DMS79 (cell line): Measurements from ENCODE around the gene AIRE.
"Not testable (repeated sequence)": the region's sequence is repeated elsewhere in the genome, so short reads cannot be mapped to it uniquely, and the experiment has no call there.

Source experiments
- DNase-seq: peaks from one replicate; lab custom pipeline; 2025; lab: John Stamatoyannopoulos, UW

Gene AIRE

DNA sequence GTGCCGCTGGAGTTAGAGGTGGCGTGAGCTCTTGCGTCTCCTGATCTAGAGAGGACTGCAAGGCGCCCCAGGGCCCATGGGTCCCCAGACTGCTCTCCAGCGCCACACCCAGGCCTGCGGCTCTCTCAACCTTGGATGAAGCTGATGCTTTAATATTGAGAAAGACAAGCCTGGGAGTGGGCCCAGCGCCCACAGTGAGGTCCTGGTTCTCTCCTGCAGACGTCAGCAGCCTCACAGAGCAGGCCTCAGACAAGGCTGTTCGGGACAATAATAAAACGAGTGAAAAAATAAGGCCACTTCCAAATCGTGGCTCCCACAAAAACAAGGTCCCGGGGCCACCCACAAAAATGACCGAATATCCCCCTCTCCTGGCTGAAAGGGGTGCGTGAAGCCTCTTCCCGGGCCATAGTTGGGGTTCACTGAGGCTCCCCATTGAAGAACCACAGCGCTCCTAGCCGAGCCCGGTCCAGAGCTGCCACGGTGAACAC is 18.0 kb upstream of the AIRE start:
- DNase-seq = no peak

DNA sequence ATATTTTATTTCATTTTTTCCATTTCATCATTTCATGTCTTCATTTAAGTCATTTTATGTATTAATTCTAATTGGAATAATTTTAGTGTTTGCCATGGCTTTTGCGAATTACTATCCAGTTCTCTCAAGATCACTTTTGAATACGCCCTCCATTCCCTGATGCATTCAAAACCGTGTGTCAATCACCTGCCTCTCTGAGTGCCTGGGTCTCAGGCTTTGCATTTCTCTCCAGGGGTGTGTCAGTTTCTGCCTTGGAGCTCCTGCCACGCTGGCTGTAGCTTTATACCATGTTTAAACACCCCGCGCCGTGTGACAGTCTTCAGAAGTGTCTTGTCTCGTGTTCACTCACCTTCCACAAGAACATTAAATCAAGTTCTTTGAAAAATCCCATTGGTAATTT is 16.6 kb upstream of the AIRE start:
- no peak for DNase-seq

GRCh38 chr21:44271558-44272283 is 14.0 kb upstream of the AIRE start:
- DNase-seq = no peak

- DNase-seq = no peak
These were observed 13.3 kb upstream of the AIRE start for GRCh38 chr21:44272284-44272858.

DNA sequence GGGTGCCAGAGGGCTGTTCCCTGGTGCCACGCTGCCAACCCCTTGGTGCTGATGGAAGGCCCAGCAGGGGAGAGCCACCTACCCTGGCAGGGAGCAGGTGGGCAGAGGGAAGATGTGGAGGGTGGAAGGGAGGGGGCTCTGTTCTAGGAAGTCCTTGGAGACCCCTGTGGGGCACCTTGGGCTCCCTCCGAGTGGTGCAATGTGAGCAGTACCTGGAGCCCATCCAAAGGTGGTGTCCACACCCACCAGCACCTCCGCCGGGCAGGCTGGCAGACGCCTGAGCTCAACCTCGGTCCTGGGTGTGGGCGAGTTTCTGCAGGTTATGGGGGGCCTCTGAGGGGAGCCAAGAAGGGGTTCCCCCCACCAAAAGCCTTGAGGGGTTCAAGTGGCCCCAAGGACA is 12.6 kb upstream of the AIRE start:
- DNase-seq = no peak

DNA sequence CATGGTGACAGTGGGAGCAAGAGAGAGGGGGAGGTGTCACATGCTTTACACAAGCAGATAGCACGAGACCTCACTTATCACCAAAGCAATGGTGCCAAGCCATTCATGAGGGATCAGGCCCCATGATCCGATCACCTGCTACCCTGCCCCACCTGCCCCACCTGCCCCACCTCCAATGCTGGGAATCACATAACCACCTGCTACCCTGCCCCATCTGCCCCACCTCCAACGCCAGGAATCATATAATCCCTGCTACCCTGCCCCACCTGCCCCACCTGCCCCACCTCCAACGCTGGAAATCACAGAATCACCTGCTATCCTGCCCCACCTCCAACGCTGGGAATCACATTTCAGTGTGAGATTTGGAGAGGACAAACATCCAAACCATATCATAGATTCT is 10.6 kb upstream of the AIRE start:
- DNase-seq = no peak

- DNase-seq = no peak
These were observed 6.1 kb upstream of the AIRE start for GRCh38 chr21:44279354-44280260.

GRCh38 chr21:44281801-44282200 is 3.9 kb upstream of the AIRE start:
- no peak for DNase-seq

- no peak for DNase-seq
These were observed 3.3 kb upstream of the AIRE start for GRCh38 chr21:44282370-44282769.

DNA sequence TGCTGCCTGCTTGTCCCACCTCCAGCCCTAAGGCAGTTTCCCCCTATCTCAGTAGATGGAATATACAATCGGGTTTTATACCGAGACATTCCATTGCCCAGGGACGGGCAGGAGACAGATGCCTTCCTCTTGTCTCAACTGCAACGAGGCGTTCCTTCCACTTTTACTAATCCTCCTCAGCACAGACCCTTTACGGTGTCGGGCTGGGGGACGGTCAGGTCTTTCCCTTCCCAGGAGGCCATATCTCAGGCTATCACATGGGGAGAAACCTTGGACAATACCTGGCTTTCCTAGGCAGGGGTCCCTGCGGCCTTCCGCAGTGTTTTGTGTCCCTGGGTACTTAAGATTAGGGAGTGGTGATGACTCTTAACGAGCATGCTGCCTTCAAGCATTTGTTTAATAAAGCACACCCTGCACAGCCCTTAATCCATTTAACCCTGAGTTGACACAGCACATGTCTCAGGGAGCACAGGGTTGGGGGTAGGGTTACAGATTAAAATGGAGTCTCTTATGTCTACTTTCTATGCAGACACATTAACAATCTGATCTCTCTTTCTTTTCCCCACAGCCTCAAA is 2.4 kb upstream of the AIRE start:
- not testable (repeated sequence) for DNase-seq

- DNase-seq = no peak
These were observed 1.7 kb upstream of the AIRE start for GRCh38 chr21:44283948-44284347.

GRCh38 chr21:44286086-44286715 is 525 bp downstream of the AIRE start:
- no peak for DNase-seq

DNA sequence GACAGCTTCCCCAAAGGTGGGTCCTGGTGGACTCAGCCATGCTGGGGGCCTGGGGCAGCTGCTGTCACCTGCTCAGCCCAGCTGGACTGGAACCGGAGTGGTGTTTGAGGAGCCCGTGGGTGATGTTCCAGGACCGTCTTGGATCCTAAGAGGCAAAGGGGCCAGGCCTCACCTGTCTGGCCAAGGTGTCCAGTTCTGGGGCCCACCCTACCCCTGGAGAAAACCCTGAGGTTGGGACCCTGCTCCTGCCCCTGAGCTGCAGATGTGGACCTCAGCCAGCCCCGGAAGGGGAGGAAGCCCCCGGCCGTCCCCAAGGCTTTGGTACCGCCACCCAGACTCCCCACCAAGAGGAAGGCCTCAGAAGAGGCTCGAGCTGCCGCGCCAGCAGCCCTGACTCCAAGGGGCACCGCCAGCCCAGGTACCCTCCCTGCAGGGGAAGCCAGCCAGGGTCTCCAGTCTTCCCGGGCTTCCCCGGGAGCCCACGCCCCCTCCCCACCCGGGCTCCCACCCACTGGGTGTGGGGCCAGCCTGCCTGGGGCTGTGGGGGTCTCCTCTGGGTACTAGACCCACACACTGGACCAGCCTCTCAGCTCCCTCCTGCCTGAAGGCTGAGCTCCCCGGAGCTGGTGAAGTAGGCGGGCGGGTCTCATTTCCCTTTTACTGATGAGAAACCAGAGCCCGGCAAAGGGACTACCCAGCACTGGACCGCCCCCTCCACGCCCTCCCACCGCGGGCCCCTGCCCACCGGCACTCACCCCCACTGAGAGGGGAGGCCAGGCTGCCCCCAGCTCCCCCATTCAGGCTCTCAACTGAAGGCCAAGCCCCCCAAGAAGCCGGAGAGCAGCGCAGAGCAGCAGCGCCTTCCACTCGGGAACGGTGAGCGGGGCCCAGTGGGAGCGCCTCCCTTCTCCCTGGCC is 1.3 kb downstream of the AIRE start:
- DNase-seq = no peak

- no peak for DNase-seq
These were observed 2.8 kb downstream of the AIRE start for GRCh38 chr21:44288251-44289110.

DNA sequence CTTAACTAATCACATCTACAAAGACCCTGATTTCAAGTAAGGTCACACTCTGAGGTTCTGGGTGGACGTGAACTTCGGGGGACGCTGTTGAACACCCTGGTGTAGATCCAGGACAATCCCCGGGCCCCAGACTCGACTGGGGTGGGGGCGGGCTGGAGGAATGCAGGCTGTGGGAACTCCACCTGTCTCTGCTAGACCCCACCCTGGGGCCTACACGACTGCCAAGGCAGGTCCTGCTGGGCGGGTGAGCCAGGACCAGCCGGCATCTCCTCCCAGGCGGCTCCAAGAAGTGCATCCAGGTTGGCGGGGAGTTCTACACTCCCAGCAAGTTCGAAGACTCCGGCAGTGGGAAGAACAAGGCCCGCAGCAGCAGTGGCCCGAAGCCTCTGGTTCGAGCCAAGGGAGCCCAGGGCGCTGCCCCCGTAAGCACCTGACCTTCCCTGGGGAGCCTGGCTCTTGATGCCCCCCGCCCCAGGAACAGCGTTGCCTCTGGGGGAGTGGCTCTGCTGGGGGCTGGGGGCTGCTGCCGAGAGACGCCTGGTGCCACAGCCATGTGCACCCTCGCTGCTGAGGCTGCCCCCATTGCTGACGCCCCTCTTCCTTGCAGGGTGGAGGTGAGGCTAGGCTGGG is 3.8 kb downstream of the AIRE start:
- DNase-seq = no peak

- DNase-seq = no peak
These were observed 4.8 kb downstream of the AIRE start for GRCh38 chr21:44290327-44291077.

DNA sequence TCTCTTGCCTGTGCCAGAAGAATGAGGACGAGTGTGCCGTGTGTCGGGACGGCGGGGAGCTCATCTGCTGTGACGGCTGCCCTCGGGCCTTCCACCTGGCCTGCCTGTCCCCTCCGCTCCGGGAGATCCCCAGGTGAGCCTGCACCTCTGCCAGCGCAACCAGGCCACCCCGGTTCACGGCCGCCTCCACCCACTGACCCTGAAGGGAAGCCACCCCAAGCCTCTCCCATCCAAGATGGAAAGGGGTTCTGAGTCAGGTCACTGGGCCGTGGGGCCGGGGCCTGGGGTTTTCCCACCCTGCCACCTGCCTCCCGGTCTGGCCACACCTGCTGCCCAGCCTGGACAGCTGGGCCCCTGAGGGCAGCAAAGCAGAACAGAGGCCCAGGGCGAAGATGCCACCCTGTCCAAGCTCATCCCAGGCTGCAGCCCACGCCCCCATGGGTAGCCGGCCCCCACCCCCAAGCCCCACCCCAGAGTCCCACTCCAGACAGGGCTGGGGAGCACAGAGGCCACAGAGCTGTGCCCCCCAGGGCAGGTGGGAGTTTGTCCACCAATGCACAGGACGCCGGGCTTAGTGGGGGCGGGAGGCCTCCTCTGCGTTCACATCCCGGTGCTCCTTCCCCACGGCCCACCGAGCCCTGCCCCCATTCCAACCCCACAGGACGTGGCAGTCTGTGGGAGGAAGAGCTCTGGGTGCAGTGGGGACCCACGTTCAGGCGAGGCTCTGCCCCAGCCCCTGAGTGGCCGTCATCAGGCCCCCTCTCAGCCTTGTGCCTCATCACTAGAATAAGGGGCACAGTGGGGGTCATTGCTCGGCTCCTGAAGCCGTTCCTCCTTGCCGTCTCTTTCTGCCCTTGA is 5.6 kb downstream of the AIRE start:
- no peak for DNase-seq
